HG02642 (cell line): ENCODE measurements around the gene FBXW8.

Source experiments
- ATAC-seq: cut with Tn5 transposase; IDR thresholded peaks from one replicate; pipeline ENCODE4 v1.9.1; 2021; ENCODE audit warnings: mild to moderate bottlenecking; ENCODE audit not compliant: unreplicated experiment, poor library complexity

The FBXW8 gene

DNA sequence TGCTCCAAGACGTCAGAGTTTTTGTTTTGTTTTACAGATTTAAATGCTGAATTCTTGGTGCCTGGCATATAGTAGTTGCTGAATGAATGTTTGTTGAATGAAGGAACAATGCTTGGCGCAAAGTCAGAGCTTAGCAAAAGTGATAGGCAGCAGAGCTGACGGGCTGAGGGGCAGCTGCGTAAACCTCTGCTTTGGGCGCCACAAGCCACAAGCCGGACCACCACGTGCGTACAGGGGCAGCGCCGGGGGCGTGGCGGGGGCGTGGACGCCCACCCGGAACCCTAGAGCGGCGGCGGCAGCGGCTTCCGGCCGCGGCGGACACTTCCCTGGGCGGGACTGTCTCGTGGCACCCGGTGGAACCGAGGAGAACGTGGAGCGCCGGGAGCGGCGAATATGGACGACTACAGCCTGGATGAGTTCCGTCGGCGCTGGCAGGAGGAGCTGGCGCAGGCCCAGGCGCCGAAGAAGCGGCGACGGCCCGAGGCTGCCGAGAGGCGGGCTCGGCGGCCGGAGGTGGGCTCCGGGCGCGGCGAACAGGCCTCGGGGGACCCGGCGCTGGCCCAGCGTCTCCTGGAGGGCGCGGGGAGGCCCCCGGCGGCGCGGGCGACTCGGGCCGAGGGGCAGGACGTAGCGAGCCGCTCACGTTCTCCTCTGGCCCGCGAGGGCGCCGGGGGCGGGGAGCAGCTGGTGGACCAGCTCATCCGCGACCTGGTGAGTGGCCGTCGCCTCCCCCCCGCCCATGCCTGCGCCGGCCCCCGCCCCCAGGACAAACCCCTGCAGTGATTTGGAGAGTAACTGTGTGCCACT lies at the start of gene FBXW8:
Gene FBXW8, plus strand, starts transcription at position 306 of the 807 bp plus-strand sequence. Its CDS starts 88 bp downstream, at position 394.
- ATAC-seq, result peak; percentile 95

GRCh38 chr12:116861320-116861719 lies 49.4 kb upstream of the FBXW8 start:
- ATAC-seq, result peak; percentile 86

DNA sequence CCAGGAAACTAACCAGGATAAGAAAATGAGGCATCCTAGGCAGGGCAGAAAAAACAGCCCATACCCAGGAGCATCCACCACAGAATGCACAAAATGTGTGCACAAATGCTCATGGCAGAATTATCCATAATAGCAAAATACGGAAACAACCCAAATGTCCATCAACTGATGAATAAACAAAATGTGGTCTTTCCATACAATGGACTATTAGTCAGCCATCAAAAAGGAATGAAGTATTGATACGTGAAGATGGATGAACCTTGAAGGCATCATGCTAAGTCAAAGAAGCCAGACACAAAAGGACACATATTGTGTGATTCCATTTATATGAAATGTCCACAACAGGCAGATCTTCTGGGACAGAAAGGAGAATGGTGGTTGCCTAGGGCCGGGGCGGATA lies 48.6 kb upstream of the FBXW8 start:
- ATAC-seq, result no peak

DNA sequence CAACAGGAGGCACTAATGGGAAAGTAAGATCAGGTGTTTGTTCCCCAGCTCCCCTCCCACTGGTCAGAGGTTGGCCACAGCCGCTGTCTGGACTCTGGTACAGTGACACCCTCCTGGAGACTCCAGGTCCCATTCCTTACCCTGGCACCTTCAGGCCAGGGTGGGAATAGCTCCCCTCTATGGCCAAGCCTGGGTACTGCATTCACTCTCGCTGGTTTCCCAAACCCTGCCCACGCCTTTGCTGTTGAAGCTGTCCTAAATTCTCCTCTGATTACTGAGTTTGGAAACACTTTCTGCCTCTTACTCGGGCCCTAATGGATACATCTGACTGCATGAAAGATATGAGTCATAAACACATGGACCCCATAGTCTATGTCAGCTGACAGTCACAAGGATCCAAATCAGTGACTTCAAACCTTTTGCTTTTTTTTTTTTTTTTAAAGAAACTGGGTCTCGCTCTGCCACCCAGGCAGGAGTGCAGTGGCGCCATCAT lies 47.4 kb upstream of the FBXW8 start:
- no peak for ATAC-seq

- no peak for ATAC-seq
Observed at GRCh38 chr12:116864371-116865160, 46.2 kb upstream of the FBXW8 start.

- no peak for ATAC-seq
Observed at GRCh38 chr12:116867523-116867922, 43.2 kb upstream of the FBXW8 start.

- ATAC-seq, result no peak
Observed at GRCh38 chr12:116870306-116870705, 40.4 kb upstream of the FBXW8 start.

- ATAC-seq, result no peak
Observed at GRCh38 chr12:116874324-116874995, 36.3 kb upstream of the FBXW8 start.

GRCh38 chr12:116876151-116876869 lies 34.4 kb upstream of the FBXW8 start:
- no peak for ATAC-seq

DNA sequence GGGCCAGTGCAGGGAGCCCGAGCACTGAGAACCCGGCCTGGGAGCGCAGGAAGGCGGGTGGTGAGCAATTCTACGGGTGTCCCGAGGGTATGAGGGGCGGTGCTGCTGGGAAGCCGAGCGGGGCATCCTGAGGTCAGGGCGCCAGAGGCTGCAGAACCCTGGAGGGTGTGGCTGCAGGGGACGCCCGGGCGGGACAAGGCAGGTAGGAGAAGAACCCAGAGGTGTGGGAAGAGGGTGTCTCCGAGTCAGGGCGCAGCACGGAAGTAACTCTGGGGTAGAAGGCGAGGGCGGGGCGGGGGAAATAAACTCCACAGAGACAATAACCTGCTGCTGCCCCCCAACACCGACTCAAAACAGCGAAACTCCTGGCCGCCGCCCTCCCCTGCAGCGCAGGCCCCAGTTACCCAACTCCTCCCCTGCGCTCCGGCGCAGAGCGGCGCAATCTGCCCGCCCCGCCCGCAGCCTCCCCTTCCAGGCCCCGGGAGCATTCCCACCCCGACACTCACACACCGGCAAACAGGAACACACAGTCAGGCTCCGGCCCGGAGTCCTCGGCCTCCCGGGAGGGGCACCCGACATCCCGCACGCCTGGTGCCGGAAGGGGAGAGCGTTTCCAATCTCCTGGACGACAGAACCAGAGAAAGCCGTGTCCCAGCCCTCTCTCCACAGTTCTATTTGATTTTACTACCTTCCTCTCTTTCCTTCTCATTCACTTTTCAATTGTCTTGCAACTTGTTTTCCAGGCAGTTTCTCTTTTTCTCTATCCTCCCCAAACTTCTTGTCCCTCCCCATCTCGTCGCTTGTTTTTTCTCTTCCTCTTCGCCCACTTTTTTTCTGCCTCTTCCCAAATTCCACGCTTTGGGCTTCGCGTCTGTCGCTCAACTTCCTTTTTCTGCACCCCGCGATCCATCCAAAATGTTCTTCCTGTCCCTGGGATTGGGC lies 31.9 kb upstream of the FBXW8 start:
- ATAC-seq, result no peak

DNA sequence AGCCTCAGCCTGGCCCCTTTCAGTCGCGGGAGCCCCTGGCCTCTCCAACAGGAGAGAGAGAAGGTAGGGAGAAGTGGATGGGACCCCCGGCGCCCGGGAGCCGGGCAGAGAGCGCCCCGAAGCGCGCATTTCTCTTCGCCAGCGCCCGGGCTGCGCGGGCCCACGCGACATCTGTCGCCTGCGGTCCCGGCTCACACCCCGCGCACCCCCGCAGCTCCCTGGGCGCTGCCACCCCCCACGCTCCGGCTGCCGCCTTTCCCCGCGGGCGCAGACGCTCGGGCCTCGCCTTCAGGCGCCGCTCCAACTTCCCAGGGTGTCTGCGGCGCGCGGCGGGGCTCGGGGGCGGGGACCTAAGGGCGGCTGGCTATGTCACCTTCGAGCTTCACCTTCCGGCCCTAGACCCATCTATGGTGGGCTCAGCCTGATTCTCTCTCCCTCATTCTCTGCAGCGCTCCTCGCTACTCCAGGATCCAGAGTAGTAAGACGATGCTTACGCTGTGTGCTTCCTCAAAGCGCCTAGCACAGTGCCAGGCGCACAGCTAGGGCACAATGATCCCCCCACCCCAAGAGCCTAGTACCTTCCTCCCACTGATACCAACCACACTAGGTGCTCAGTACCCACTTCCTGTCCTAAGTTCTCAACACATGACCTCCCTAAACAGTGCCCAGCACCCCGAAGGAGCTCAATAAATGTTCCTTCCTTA lies 31.1 kb upstream of the FBXW8 start:
- no peak for ATAC-seq

GRCh38 chr12:116880213-116880816 lies 30.4 kb upstream of the FBXW8 start:
- no peak for ATAC-seq

DNA sequence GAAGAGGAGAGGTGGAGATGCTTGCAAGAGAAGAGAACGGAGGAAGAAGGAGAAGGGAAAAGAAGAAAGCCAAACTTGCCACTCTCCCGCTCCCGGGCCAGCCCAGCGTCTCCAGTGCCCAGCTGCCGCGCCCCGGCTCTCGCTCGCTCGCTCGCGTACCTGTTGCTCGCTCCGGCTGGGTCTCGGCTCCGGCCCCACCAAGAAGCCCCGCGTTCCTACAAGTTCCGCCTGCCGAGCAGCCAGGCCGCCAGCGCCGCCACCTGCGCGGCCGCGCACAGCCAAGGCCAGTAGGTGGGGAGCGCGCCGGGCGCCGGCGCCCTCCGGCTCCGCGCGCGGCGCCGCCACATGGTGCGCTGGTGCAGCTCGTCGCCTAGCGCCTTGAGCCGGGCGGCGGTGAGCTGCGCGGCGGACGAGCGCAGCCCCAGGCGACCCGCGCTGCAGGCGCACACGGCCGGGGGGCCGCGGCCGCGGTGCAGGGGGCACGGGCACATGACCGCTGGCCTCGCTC lies 29.9 kb upstream of the FBXW8 start:
- ATAC-seq, result peak; percentile 68

DNA sequence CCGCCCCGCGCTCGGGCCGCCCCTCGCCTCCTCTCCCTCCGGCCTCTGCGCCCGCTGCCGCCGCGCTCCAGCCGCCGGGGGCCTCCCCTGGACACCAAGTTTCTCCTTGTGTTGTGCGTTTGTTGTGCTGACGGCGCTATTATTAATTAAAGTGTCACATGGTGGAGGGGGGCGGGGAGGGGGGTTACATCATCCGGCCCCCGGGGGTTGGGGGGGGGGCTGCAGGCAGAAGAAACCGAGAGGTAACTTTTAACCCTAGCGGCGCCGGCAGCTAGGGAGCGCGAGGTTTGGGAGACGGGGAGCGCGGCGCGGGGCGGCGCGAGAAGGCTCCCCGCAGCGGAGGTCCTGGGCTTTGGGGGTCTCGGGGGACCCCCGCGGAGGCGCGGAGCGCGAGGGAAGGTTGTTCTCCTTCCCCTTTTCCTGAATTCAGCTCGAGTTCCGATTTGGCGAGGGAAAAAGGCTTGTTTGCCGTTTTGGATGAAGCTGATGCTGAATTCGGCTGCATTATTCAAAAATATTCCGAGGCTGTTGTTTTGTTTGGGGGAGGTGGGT lies 29.3 kb upstream of the FBXW8 start, which contains the start of gene HRK:
Gene HRK, minus strand, starts transcription at position 117 of the 552 bp plus-strand sequence. CDS start 134 bp downstream, outside the sequence.
- no peak for ATAC-seq

GRCh38 chr12:116881877-116882507 lies 28.8 kb upstream of the FBXW8 start:
- ATAC-seq, result no peak

DNA sequence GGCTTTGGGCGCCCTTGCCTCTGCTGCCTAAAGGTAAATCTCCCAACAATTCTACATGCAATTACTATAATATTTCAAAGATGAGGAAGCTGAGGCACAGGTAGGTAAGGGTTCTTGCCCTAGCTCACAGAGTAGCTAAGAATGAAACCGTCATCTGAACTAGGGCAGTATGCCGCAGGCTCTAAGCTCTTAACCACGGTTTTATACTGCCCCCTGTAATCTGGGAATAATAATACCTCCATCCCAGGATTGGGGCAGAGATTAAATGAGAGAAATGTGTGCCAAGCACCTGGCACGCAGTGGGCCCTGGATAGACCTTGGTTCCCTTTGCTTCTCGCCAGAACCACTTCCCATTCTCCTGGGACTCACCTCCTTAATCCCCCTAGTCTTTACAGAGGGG lies 28.0 kb upstream of the FBXW8 start:
- ATAC-seq, result no peak

GRCh38 chr12:116884871-116885270 lies 25.9 kb upstream of the FBXW8 start:
- ATAC-seq, result no peak
